Heart left ventricle (tissue), 13 donors: ENCODE measurements around the gene DPP9.

Source experiments
- CTCF ChIP-seq, 12 donors: fragments of 200-600 bp; sonication (generic) in 4 of 12; IDR thresholded peaks; one replicate each; pipeline versions ENCODE4 v1.5.0 to v1.8.0; 2018 to 2022; ENCODE audit warnings: antibody characterized with exemption in 12 of 12, mild to moderate bottlenecking in 5 of 12
- POLR2A ChIP-seq, 2 donors: fragments of 450-650 bp; IDR thresholded peaks; one replicate each; pipeline ENCODE4 v1.6.1; 2017; ENCODE audit warnings: antibody characterized with exemption in 2 of 2, mild to moderate bottlenecking in 2 of 2, moderate library complexity in 2 of 2
- donor health status: ischemic (EF 13 %, LVEDD 7.1; RV severe dilation, severe dysfunction).
- donor health status: DM: no; HTN: yes; CAD: no.
- donor health status: DM: no; HTN: no; CAD: no.
- donor health status: ischemic (EF 25% LVEDD 6.9; RV normal size, moderate dysfunction).
- donor health status: ischemic (EF 25% LVEDD 5.7; RV mildly dilated, moderate dysfunction).
- donor health status: ischemic (EF 35%, LVEDD 5.7; RV mildly dilated, moderate dysfunction).
- donor health status: nonischemic (EF 11% LVEDD 7.7; RV severe dilation, severe dysfunction).
- donor health status: DM: yes; HTN: yes; CAD: no.
- donor health status: PGD.
- donor health status: ischemic (EF 29% LVEDD 5.4; RV normal size, mild dysfunction).
- donor health status: nonischemic (EF 23%, LVEDD 6.1; RV moderate dilation, normal function).

- TF ChIP-seq CTCF (IDR thresholded peaks at IDR 0.05) (no peak), POLR2A (IDR thresholded peaks at IDR 0.05) (no peak)
Observed at GRCh38 chr19:4654437-4655361, 68.9 kb downstream of the DPP9 start.
